A673 (cell line): ENCODE results near the gene SP6. TPM values are rescaled to one million over a fixed set of nuclear protein-coding genes. Genes with fewer than 3 reads are reported as not detected.

ENCODE experiments used
- BruUV-seq: library from RNA; stranded (reverse); fragments of 400-500 nt; replicated peaks from 2 replicates; lab custom pipeline; 2021; lab: Mats Ljungman, UMichigan
- CTCF ChIA-PET: fragments of 300-600 bp; sonication (Branson Sonifier 250); formaldehyde crosslinking; loops from one replicate; lab custom pipeline; 2022; ENCODE audit warnings: antibody characterized with exemption; lab: Charles Lee
- POLR2A ChIA-PET: fragments of 300-600 bp; sonication (Branson Sonifier 250); formaldehyde crosslinking; loops from one replicate; lab custom pipeline; 2022; ENCODE audit warnings: antibody characterized with exemption; ENCODE audit not compliant: low non-redundant PET; lab: Charles Lee
- DNase-seq: peaks from one replicate; pipeline ENCODE4 v3.0.0-alpha.2; 2015; ENCODE audit warnings: low spot score
- H3K27ac ChIP-seq: fragments of 200-600 bp; sonication (generic); 2 replicates; pipeline ENCODE4 v1.5.1; 2016; ENCODE audit warnings: mixed run types, low read depth, mild to moderate bottlenecking, mixed read lengths, antibody characterized with exemption, low read length; ENCODE audit not compliant: poor library complexity, severe bottlenecking
- H3K27me3 ChIP-seq: fragments of 200-600 bp; sonication (generic); replicated peaks from 2 replicates; pipeline ENCODE4 v1.6.1; 2017; ENCODE audit warnings: mixed run types, low read depth, mild to moderate bottlenecking, mixed read lengths, antibody characterized with exemption, low read length; ENCODE audit not compliant: insufficient read depth, poor library complexity
- H3K36me3 ChIP-seq: fragments of 200-600 bp; sonication (generic); 2 replicates; pipeline ENCODE4 v1.6.1; 2016; ENCODE audit warnings: mixed run types, mild to moderate bottlenecking, mixed read lengths, antibody characterized with exemption, low read length; ENCODE audit not compliant: insufficient read depth, poor library complexity, severe bottlenecking
- H3K4me1 ChIP-seq: fragments of 200-600 bp; sonication (generic); 2 replicates; pipeline ENCODE4 v1.6.1; 2017; ENCODE audit warnings: mixed run types, mild to moderate bottlenecking, mixed read lengths, antibody characterized with exemption, low read length; ENCODE audit not compliant: insufficient read depth, poor library complexity, severe bottlenecking
- H3K4me3 ChIP-seq: fragments of 200-600 bp; sonication (generic); 2 replicates; pipeline ENCODE4 v1.5.1; 2016; ENCODE audit warnings: low read depth, mixed run types, mild to moderate bottlenecking, mixed read lengths, low read length; ENCODE audit not compliant: poor library complexity, severe bottlenecking
- H3K9me3 ChIP-seq: fragments of 200-600 bp; sonication (generic); 2 replicates; pipeline ENCODE4 v1.6.1; 2016; ENCODE audit warnings: mixed run types, low read depth, mild to moderate bottlenecking, mixed read lengths, antibody characterized with exemption, low read length; ENCODE audit not compliant: poor library complexity, severe bottlenecking
- CTCF ChIP-seq: fragments of 300-800, 200-600 bp; sonication (generic); conservative IDR thresholded peaks from 2 replicates; pipeline ENCODE4 v1.5.1; 2017; ENCODE audit warnings: low read depth, mild to moderate bottlenecking, antibody characterized with exemption, low read length, moderate library complexity, mixed read lengths
- EZH2 ChIP-seq: fragments of 200-600 bp; sonication (generic); IDR thresholded peaks from 2 replicates; pipeline ENCODE4 v1.6.1; 2017; ENCODE audit warnings: borderline replicate concordance, low read depth, mild to moderate bottlenecking, mixed read lengths, antibody characterized with exemption, low read length; ENCODE audit not compliant: poor library complexity, severe bottlenecking
- intact Hi-C: fragments of 100-400 bp; cut with micrococcal nuclease; formaldehyde crosslinking; loops from one replicate; pipeline ENCODE4 v1.10.0; 2022; ENCODE audit not compliant: unreplicated experiment
- total RNA-seq: library from RNA; stranded (reverse); gene quantifications from 2 replicates; pipeline ENCODE4 v1.2.3, GENCODE V29; 2021

SP6 gene
- total RNA-seq, 1 experiment from 2014 or later = 0.15 TPM

GRCh38 chr17:47811709-47812108 lies 39.3 kb downstream of the SP6 start:
- POLR2A ChIA-PET = no interaction called here
- intact Hi-C loops = no loop called here

GRCh38 chr17:47810901-47811635 lies 39.9 kb downstream of the SP6 start:
- DNase-seq = no peak
- POLR2A ChIA-PET = no interaction called here
- no peaks in the 10 kb centered on the region for H3K9me3 ChIP-seq
- no peak overlapping the region for H3K4me3 ChIP-seq
- H3K27ac ChIP-seq = no peak overlapping the region
- no peaks in the 10 kb centered on the region for H3K4me1 ChIP-seq
- CTCF ChIA-PET = no interaction called here
- no TSS peak for BruUV-seq
- H3K27me3 ChIP-seq = no peaks in the 10 kb centered on the region
- TF ChIP-seq CTCF (no peak), EZH2 (no peak)
- no peaks in the 10 kb centered on the region for H3K36me3 ChIP-seq
- intact Hi-C loops = no loop called here

More at GRCh38 chr17:47811709-47812108, 39.3 kb downstream of the SP6 start:
- no peaks in the 10 kb centered on the region for H3K9me3 ChIP-seq
- H3K27me3 ChIP-seq = no peaks in the 10 kb centered on the region
- no peaks in the 10 kb centered on the region for H3K36me3 ChIP-seq
- no peak overlapping the region for H3K4me3 ChIP-seq
- DNase-seq = no peak
- no peak for TF ChIP-seq EZH2
- no peak for TF ChIP-seq CTCF
- no TSS peak for BruUV-seq
- CTCF ChIA-PET = no interaction called here
- H3K27ac ChIP-seq = no peak overlapping the region
- H3K4me1 ChIP-seq = no peaks in the 10 kb centered on the region

GRCh38 chr17:47810200-47810821 lies 40.7 kb downstream of the SP6 start:
- intact Hi-C loops = no loop called here
- H3K4me3 ChIP-seq = no peak overlapping the region
- H3K27ac ChIP-seq = no peak overlapping the region
- POLR2A ChIA-PET = no interaction called here
- no peaks in the 10 kb centered on the region for H3K9me3 ChIP-seq
- no peaks in the 10 kb centered on the region for H3K4me1 ChIP-seq
- no peaks in the 10 kb centered on the region for H3K36me3 ChIP-seq
- H3K27me3 ChIP-seq = no peaks in the 10 kb centered on the region
- no TSS peak for BruUV-seq
- CTCF ChIA-PET = no interaction called here
- no peak for TF ChIP-seq EZH2
- no peak for TF ChIP-seq CTCF
- DNase-seq = no peak
